HEK293 (cell line): ENCODE data around the gene PRKCA.

Source experiments
- CTCF ChIA-PET: fragments of 350-600 bp; formaldehyde crosslinking; extraction: SDS; loops from one replicate; lab custom pipeline; 2021; ENCODE audit warnings: antibody characterized with exemption; lab: Yijun Ruan, JAX
- POLR2A ChIA-PET: fragments of 300-600 bp; formaldehyde crosslinking; extraction: SDS; loops from one replicate; lab custom pipeline; 2020; ENCODE audit warnings: antibody characterized with exemption, inconsistent platforms; lab: Yijun Ruan, JAX
- H3K27ac ChIP-seq: fragments of 200-500 bp; sonication (Bioruptor generic); 2 replicates; pipeline ENCODE4 v1.5.1; 2014; ENCODE audit warnings: low read depth, low read length, control low read depth, inconsistent platforms; ENCODE audit errors: extremely low read depth
- H3K36me3 ChIP-seq, 2 experiments: fragments of 200-500 bp in 1 of 2; sonication (Bioruptor generic) in 1 of 2; 1 replicate in 1 of 2; 2 replicates in 1 of 2; pipeline ENCODE4 v1.5.1; 2014 to 2017; ENCODE audit warnings: inconsistent platforms in 2 of 2, low read length in 2 of 2; ENCODE audit not compliant: control insufficient read depth in 2 of 2, insufficient read depth in 1 of 2
- H3K4me1 ChIP-seq: fragments of 200-500 bp; sonication (Bioruptor generic); 2 replicates; pipeline ENCODE4 v1.5.1; 2014; ENCODE audit warnings: mild to moderate bottlenecking, low read length, inconsistent platforms; ENCODE audit not compliant: control insufficient read depth, insufficient read depth
- H3K4me3 ChIP-seq: 2 replicates; pipeline ENCODE4 v1.5.1; 2011; ENCODE audit warnings: low read depth, mild to moderate bottlenecking, control low read depth, low read length, moderate library complexity
- H3K9me3 ChIP-seq: fragments of 200-500 bp; sonication (Bioruptor generic); 2 replicates; pipeline ENCODE4 v1.5.1; 2014; ENCODE audit warnings: low read depth, low read length, inconsistent platforms; ENCODE audit not compliant: control insufficient read depth, insufficient read depth
- BCL6B ChIP-seq: fragments of 450-650 bp; formaldehyde crosslinking; IDR thresholded peaks from 2 replicates; pipeline ENCODE4 v1.5.1; 2017; ENCODE audit warnings: missing biosample characterization, missing genetic modification characterization
- CTCF ChIP-seq: fragments of 450-650 bp; formaldehyde crosslinking; IDR thresholded peaks from 2 replicates; pipeline ENCODE4 v1.5.1; 2016; ENCODE audit warnings: missing biosample characterization, missing genetic modification characterization
- FEZF1 ChIP-seq: fragments of 450-650 bp; formaldehyde crosslinking; IDR thresholded peaks from 2 replicates; pipeline ENCODE4 v1.5.1; 2016; ENCODE audit warnings: missing biosample characterization, missing genetic modification characterization
- OSR2 ChIP-seq: fragments of 450-650 bp; formaldehyde crosslinking; IDR thresholded peaks from 2 replicates; pipeline ENCODE4 v1.5.1; 2016; ENCODE audit warnings: missing biosample characterization, missing genetic modification characterization
- PRDM1 ChIP-seq: fragments of 450-650 bp; formaldehyde crosslinking; IDR thresholded peaks from 2 replicates; pipeline ENCODE4; 2016; ENCODE audit warnings: missing biosample characterization, missing genetic modification characterization
- ZBTB11 ChIP-seq: fragments of 450-650 bp; formaldehyde crosslinking; conservative IDR thresholded peaks from 2 replicates; pipeline ENCODE4 v1.5.1; 2016; ENCODE audit warnings: low read depth, missing biosample characterization, missing genetic modification characterization
- ZBTB17 ChIP-seq: fragments of 450-650 bp; formaldehyde crosslinking; IDR thresholded peaks from 2 replicates; pipeline ENCODE4 v1.5.1; 2016; ENCODE audit warnings: missing biosample characterization, missing genetic modification characterization
- ZBTB7A ChIP-seq: fragments of 450-650 bp; formaldehyde crosslinking; IDR thresholded peaks from 2 replicates; pipeline ENCODE4 v1.5.1; 2016; ENCODE audit warnings: low read depth, missing biosample characterization, missing genetic modification characterization
- ZNF112 ChIP-seq: fragments of 450-650 bp; formaldehyde crosslinking; IDR thresholded peaks from 2 replicates; pipeline ENCODE4 v1.5.0; 2017; ENCODE audit warnings: missing biosample characterization, missing genetic modification characterization
- ZNF155 ChIP-seq: fragments of 450-650 bp; formaldehyde crosslinking; IDR thresholded peaks from 2 replicates; pipeline ENCODE4 v1.5.1; 2016; ENCODE audit warnings: missing biosample characterization, missing genetic modification characterization
- ZNF221 ChIP-seq: fragments of 450-650 bp; formaldehyde crosslinking; IDR thresholded peaks from 2 replicates; pipeline ENCODE4 v1.5.1; 2017; ENCODE audit warnings: missing biosample characterization, missing genetic modification characterization, borderline replicate concordance
- ZNF280D ChIP-seq: fragments of 450-650 bp; formaldehyde crosslinking; IDR thresholded peaks from 2 replicates; pipeline ENCODE4 v1.5.1; 2016; ENCODE audit warnings: missing biosample characterization, missing genetic modification characterization
- ZNF341 ChIP-seq: fragments of 450-650 bp; formaldehyde crosslinking; IDR thresholded peaks from 2 replicates; pipeline ENCODE4; 2016; ENCODE audit warnings: low read depth, missing biosample characterization, missing genetic modification characterization
- ZNF513 ChIP-seq: fragments of 450-650 bp; IDR thresholded peaks from 2 replicates; pipeline ENCODE4 v1.5.1; 2018; ENCODE audit warnings: missing biosample characterization, missing genetic modification characterization
- ZNF549 ChIP-seq: fragments of 450-650 bp; IDR thresholded peaks from 2 replicates; pipeline ENCODE4 v1.5.1; 2018; ENCODE audit warnings: missing biosample characterization, missing genetic modification characterization, mild to moderate bottlenecking, inconsistent platforms, moderate library complexity
- ZNF660 ChIP-seq: fragments of 450-650 bp; IDR thresholded peaks from 2 replicates; pipeline ENCODE4 v1.5.1; 2018; ENCODE audit warnings: missing biosample characterization, mild to moderate bottlenecking, missing genetic modification characterization
- ZNF785 ChIP-seq: fragments of 450-650 bp; formaldehyde crosslinking; IDR thresholded peaks from 2 replicates; pipeline ENCODE4 v1.5.1; 2016; ENCODE audit warnings: missing biosample characterization, missing genetic modification characterization
- ZNF830 ChIP-seq: fragments of 450-650 bp; IDR thresholded peaks from 2 replicates; pipeline ENCODE4 v1.5.0; 2018; ENCODE audit warnings: missing biosample characterization, missing genetic modification characterization, low read depth, mild to moderate bottlenecking, moderate library complexity
- ZXDB ChIP-seq: fragments of 450-650 bp; formaldehyde crosslinking; IDR thresholded peaks from 2 replicates; pipeline ENCODE4 v1.5.1; 2016; ENCODE audit warnings: missing biosample characterization, missing genetic modification characterization

The PRKCA gene

GRCh38 chr17:66542129-66542966 lies 239.9 kb downstream of the PRKCA start:
- TF ChIP-seq ZNF660 (no peak), OSR2 (0 out of 2 replicates have a peak, but pooled peaks have one; percentile 52), ZBTB17 (tag by site-specific recombination) (0 out of 2 replicates have a peak, but pooled peaks have one; percentile 24)
- ChIA-PET POLR2A (no interaction called here), CTCF (interaction anchor here (1.3 to 1.4 kb wide), 2 partner anchors 24 to 343 kb away, joined by 3 to 5 read pairs; no protein-coding TSS in a partner anchor)
- no peak overlapping the region for H3K4me3 ChIP-seq
- no peak overlapping the region; the same call in 1 of the 2 replicates for H3K27ac ChIP-seq
- H3K9me3 ChIP-seq, result peaks cover 2% of the 10 kb centered on the region; the same call in 1 of the 2 replicates
- peaks cover 17% of the 10 kb centered on the region for H3K4me1 ChIP-seq
- H3K36me3 ChIP-seq, result no peaks in the 10 kb centered on the region

- no peak overlapping the region for H3K27ac ChIP-seq
- ChIA-PET POLR2A (no interaction called here), CTCF (interaction anchor here (1.3 to 1.4 kb wide), 2 partner anchors 23 to 343 kb away, joined by 3 to 5 read pairs; no protein-coding TSS in a partner anchor)
- no peak overlapping the region for H3K4me3 ChIP-seq
- no peaks in the 10 kb centered on the region for H3K36me3 ChIP-seq
- TF ChIP-seq ZNF513 (tag by site-specific recombination) (no peak), ZBTB7A (tag by site-specific recombination) (no peak), ZNF785 (no peak), ZNF221 (tag by site-specific recombination) (no peak), ZNF155 (no peak), ZNF112 (tag by site-specific recombination) (no peak), ZBTB11 (tag by site-specific recombination) (no peak), ZXDB (tag by site-specific recombination) (no peak), ZNF830 (tag by site-specific recombination) (no peak), OSR2 (no peak), ZNF549 (tag by site-specific recombination) (no peak), FEZF1 (tag by site-specific recombination) (no peak), ZNF280D (no peak), BCL6B (tag by site-specific recombination) (no peak), CTCF (tag by site-specific recombination) (no peak), ZNF341 (no peak), PRDM1 (tag by site-specific recombination) (no peak), ZNF660 (no peak)
- TF ChIP-seq, all 188 proteins: peak for 0
- H3K4me1 ChIP-seq, result peaks cover 17% of the 10 kb centered on the region
- peaks cover 2% of the 10 kb centered on the region; the same call in 1 of the 2 replicates for H3K9me3 ChIP-seq
Measured at GRCh38 chr17:66542967-66543520, 240.6 kb downstream of the PRKCA start.
